HG02870 (cell line): ENCODE data around the gene NOX3.
"Not testable (repeated sequence)": the region's sequence is repeated elsewhere in the genome, so short reads cannot be mapped to it uniquely, and the experiment has no call there.

ENCODE experiments used
- ATAC-seq: cut with Tn5 transposase; IDR thresholded peaks from one replicate; pipeline ENCODE4 v1.9.1; 2021; ENCODE audit warnings: mild to moderate bottlenecking, moderate library complexity; ENCODE audit not compliant: unreplicated experiment

The NOX3 gene, protein sequence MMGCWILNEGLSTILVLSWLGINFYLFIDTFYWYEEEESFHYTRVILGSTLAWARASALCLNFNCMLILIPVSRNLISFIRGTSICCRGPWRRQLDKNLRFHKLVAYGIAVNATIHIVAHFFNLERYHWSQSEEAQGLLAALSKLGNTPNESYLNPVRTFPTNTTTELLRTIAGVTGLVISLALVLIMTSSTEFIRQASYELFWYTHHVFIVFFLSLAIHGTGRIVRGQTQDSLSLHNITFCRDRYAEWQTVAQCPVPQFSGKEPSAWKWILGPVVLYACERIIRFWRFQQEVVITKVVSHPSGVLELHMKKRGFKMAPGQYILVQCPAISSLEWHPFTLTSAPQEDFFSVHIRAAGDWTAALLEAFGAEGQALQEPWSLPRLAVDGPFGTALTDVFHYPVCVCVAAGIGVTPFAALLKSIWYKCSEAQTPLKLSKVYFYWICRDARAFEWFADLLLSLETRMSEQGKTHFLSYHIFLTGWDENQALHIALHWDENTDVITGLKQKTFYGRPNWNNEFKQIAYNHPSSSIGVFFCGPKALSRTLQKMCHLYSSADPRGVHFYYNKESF

GRCh38 chr6:155455766-155456165 is at the start of gene NOX3:
TSS of gene NOX3 (minus strand) at chr6:155455839. CDS start at chr6:155455800, 39 bp downstream.
- ATAC-seq = no peak

- ATAC-seq = peak; percentile 61
These were observed 49.4 kb upstream of the NOX3 start for GRCh38 chr6:155504848-155505607.

GRCh38 chr6:155502393-155502792 is 46.8 kb upstream of the NOX3 start:
- no peak for ATAC-seq

GRCh38 chr6:155499574-155499973 is 43.9 kb upstream of the NOX3 start:
- no peak for ATAC-seq

DNA sequence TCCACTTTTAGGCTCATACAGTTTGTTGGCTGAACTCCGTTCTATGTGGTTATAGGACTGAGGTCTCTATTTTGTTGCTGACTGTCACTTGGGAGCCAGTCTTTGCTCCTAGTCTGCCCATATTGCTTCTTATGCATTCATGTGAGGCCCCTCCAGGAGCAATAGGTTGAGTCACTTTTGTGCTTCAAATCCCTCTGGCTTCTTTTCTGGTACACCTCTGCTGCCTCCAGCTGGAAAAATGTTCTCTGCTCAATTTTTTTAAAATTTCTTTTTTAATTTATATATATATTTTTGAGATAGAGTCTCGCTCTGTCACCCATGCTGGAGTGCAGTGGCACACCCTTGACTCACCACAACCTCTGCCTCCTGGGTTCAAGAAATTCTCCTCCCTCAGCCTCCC is 42.7 kb upstream of the NOX3 start:
- ATAC-seq = no peak

GRCh38 chr6:155497273-155497672 is 41.6 kb upstream of the NOX3 start:
- no peak for ATAC-seq

DNA sequence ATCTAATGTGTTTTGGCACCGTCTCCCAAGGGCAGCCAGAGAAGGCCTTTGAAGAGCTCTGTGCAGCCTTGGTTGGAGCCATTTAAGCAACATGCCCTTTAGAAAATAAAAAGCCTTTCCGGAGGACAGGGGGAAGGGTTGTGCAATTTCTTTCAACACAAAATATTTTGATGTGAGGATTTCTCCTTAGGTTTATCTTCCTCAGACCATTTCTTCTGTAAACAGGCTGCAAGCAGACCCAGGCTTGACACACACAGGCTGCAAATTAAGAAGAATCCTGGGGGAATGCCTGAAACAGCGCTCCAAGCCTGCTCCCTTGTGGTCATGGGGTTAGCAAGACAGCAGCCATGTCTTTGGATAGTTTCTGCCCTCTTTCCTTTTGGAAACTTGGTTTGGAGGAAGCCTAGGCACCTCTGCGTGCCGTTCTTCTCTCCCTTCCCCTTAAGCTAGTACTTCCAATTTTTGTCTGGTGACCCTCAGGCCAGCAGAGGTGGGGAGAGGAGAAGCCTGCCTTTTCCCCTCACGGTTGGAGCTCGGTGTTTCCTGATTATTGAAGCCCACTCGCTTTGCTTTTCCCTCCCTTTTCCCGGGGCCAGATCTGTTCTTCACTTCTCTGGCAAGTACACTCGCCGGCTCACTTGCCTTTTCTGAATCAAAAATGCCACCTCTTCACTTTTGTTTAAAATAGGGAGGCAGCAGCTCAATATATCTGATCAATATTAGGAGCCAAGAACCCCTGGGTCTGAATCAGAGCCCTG is 39.6 kb upstream of the NOX3 start:
- no peak for ATAC-seq

DNA sequence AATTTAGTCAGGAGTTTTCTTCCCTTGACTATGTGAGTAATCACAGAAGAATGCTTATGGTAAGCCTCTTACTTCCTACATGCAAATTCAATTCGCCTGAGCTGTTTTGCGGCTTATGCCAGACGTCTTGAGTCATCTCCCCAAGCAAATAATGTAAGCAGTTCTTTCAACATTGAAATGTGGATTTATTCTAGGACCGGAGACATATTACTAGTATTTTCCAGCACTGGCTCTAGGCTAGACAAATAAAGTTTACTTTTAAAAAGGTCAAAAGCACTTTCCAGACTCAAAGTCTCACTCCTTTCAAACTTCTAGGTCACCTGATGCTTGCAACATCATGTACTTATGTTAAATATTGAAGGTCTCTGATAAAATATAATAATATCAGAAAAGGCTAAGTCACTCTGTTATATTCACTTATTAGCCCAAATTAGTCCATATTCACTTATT is 38.1 kb upstream of the NOX3 start:
- ATAC-seq = peak; percentile 99

GRCh38 chr6:155493026-155493693 is 37.5 kb upstream of the NOX3 start:
- ATAC-seq = peak; percentile 22

DNA sequence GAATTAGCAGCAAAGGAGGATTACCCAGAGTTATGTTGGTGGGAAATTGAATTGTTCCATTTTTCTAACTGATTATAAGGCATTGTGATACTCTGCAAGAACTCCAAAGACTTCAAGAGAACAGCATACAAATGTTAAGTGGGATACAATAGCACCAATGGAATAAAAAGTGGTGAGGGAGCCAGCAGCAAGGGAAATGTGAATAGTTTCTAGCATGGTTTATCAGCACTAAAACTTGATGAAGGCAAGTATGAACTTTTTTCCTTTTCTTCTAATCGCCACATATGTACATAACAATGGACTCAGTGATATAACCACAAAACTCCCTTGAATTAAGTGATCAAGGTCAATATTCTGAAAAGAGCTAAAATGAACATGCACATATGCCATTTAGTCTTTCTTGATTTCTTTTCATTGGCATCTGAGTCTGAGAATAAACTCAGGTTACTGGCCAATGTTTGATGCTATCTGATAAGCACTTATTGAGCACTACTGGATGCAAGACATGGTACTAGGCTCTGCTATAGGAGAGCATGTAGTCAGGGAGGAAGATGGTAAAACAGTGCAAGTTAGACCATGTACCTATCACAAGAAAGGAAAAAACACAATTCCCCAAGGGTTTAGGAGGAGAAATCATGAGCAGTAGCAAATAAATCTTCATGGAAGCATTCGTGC is 36.6 kb upstream of the NOX3 start:
- no peak for ATAC-seq

DNA sequence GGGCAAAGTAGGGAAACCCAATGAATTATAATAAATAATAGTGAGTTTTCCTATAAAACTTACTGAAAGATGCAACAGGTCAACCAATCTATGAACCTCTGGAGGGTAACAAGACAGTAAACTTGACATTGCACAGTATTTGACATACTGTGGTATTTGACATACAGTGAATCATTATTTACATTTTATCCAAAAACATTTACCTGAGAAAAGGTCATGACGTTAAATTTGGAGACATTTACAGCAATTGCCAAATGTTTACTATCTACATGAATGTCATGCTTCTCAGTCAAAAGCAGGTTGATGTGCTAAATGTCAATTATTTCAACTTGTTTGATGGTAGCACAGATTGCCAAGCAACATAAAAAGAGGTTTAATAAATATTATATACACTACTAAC is 35.8 kb upstream of the NOX3 start:
- no peak for ATAC-seq

- ATAC-seq = not testable (repeated sequence)
These were observed 32.6 kb upstream of the NOX3 start for GRCh38 chr6:155488197-155488596.

GRCh38 chr6:155487371-155488130 is 31.9 kb upstream of the NOX3 start:
- no peak for ATAC-seq

DNA sequence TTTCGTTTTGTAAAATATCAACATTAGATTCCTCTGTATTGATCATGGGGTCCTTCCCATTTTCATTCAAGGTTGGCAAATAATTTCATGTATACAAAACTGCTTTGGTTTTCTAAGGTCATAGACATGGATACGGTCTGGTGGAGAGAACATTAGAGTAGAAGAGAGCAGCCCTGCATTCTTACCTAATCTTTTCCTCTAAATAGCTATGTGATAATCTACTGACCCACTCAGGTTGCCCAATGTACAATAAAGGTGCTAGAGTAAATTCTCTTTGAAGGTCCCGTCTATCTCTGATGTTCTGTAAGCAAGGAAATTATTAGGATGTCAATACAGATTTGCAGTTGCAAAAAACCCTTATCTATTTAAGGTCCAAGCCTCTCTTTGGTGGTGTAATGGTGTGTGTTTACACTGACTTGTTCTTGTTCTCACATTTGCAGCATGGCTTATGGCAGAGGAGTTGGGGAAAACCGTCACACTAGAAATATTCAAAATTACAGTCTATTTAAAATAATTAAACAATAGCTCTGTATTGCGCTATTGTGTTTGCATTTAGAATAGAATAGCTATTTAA is 31.2 kb upstream of the NOX3 start:
- ATAC-seq = no peak

DNA sequence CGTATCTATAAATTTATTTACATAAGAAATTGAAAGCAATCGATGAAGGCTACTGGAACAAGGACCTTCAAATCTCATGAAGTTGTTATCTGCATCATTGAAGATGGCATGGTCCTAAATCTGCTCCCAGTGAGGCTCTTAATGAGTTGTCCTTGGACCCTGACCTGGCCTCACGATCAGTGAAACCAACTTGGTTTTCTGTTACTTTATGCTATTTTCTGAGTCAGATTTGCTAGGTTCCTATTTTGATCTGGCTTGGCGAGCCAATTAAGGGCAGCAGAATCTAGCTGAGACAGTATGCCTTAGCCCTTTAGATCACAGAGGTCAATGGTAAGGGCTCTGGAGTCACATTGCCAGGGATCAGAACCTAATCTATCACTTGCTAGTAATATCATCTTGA is 30.1 kb upstream of the NOX3 start:
- ATAC-seq = no peak

GRCh38 chr6:155483858-155484257 is 28.2 kb upstream of the NOX3 start:
- ATAC-seq = no peak

GRCh38 chr6:155481215-155481614 is 25.6 kb upstream of the NOX3 start:
- ATAC-seq = no peak

DNA sequence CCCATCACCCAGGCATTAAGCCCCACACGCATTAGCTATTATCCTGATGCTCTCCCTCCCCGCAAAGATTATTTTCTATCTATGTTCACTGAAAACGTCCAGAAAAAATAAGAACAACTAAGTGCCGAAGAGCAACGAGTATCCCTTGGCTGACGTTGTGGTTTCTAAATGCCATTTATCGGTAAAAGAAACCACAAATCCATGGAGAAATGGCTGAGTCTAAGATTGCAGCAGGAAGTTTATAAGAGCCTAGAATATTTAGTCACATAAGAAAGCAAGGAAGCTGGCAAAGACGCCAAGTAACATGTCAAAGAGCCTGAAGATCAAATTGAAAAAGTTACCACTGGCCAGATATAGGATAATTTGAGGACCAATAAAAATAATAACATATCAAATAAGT is 18.1 kb upstream of the NOX3 start:
- no peak for ATAC-seq

DNA sequence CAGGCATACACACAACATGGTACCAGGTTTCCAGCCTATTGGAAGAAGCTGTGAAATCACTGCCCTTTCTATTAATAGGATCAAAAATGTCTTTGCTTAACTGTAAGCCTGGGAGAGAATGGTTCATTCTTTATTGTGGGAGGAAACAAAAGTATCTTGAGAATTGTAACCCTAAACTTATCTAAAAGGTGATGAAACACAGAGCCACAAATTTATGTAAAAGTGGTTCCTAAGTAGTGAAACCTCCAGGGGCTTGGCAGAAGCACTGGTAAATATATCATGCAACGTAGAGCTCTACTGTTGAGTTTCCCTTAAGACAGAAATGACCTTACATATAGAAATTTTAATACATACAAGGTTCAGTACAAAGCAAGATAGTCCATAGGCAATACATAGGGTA is 17.2 kb upstream of the NOX3 start:
- ATAC-seq = no peak
